Activated naive CD8-positive, alpha-beta T cell treated with anti-CD3 and anti-CD28 coated beads for 36 hours (primary cell): ENCODE measurements around the gene AGMAT. TPM values are rescaled to one million over a fixed set of nuclear protein-coding genes. Genes with fewer than 3 reads are reported as not detected.

Source experiments
- DNase-seq: peaks from one replicate; pipeline ENCODE4 v3.0.0; 2021
- H3K27ac Mint-ChIP-seq: one replicate; pipeline ENCODE4 v1.8.0; 2022; ENCODE audit warnings: mild to moderate bottlenecking, moderate library complexity, mixed read lengths
- H3K27me3 Mint-ChIP-seq: one replicate; pipeline ENCODE4 v1.8.0; 2022; ENCODE audit warnings: mild to moderate bottlenecking, mixed read lengths
- H3K36me3 Mint-ChIP-seq: one replicate; pipeline ENCODE4 v1.8.0; 2021; ENCODE audit warnings: mild to moderate bottlenecking, mixed read lengths
- H3K4me1 Mint-ChIP-seq: one replicate; pipeline ENCODE4 v1.8.0; 2021; ENCODE audit warnings: mixed read lengths
- H3K4me3 Mint-ChIP-seq: one replicate; pipeline ENCODE4 v1.8.0; 2022; ENCODE audit warnings: mild to moderate bottlenecking, moderate library complexity, mixed read lengths
- H3K9me3 Mint-ChIP-seq: one replicate; pipeline ENCODE4 v1.8.0; 2022; ENCODE audit warnings: mixed read lengths
- total RNA-seq, 2 experiments: library from RNA; stranded (reverse); gene quantifications; one replicate each; pipeline ENCODE4 v1.2.3, GENCODE V29; 2021

Gene AGMAT, protein sequence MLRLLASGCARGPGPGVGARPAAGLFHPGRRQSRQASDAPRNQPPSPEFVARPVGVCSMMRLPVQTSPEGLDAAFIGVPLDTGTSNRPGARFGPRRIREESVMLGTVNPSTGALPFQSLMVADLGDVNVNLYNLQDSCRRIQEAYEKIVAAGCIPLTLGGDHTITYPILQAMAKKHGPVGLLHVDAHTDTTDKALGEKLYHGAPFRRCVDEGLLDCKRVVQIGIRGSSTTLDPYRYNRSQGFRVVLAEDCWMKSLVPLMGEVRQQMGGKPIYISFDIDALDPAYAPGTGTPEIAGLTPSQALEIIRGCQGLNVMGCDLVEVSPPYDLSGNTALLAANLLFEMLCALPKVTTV
- total RNA-seq, result 10 to 100 TPM; 25.4 to 26.2 TPM

DNA sequence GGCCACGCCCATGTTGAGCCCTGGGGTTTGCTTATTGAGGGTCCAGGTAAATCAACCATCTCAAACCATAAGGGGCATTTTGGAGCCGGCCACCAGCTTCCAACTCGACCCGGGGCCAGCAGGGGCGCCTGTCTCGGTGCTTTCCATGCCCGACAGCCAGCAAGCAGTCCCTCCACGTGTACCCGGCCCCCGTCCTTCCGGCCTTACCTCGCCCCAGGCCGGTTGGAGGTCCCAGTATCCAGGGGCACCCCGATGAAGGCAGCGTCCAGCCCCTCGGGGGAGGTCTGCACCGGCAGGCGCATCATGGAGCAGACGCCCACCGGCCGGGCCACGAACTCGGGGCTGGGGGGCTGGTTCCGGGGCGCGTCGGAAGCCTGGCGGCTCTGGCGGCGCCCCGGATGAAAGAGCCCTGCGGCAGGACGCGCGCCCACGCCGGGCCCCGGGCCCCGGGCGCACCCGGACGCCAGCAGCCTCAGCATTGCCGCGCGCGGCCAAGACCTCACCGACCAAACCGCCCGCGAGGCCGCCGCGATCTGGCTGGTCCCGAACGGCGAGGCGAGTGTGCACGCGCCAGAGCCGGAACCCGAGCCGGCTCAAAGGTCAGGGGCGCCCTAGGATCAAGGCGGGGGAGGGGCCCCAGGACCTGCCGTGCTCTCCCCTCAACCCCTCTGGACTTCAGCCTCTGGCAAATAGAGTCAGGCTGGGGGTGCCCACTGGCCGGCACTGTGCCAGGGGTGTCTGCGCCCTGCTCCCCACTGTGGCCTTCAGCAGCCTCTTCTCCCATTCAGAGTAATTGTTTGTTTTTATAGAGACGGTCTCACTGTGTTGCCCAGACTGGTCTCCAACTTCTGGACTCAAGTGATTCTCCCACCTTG lies at the start of gene AGMAT:
AGMAT (minus strand) TSS at position 563 of the 875 bp plus-strand sequence; CDS start at position 479, 84 bp downstream.
- peak within 1 kb of the TSS; percentile 90 for H3K4me3 Mint-ChIP-seq

DNA sequence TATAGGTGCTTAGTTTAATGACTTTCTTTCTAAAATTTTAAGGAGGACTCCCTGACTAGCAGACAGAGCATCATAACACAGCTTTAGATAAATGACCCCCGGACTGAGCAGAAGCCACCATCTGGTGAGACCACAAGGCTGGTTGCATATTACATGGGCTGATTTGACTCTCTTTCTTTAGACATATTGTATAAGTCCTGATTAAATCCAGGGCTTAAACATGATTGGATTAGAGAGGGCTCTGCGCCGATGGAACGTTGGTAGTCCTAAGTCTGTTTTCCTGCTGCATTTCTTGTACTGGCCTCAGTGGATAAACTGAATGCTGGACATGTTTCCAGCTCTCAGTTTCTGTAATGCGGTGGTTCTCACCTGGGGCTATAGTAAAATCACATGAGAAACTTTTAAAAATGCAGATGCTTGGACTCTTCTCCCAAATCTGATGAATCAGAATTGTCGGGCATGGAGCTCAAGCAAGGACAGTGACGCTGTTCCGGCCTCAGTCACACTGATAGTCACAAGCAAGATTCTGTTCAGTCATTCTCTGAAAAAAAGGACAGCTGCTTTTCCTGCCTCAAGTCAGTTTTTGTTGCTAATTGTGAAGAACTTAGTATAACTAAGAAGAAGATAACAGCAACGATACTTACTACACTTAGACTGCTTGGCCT lies 49.0 kb upstream of the AGMAT start:
- no peak overlapping the region for H3K4me3 Mint-ChIP-seq
- DNase-seq, result no peak
- H3K4me1 Mint-ChIP-seq, result no peaks in the 10 kb centered on the region
- H3K9me3 Mint-ChIP-seq, result no peaks in the 10 kb centered on the region
- H3K27ac Mint-ChIP-seq, result no peak overlapping the region
- H3K27me3 Mint-ChIP-seq, result no peaks in the 10 kb centered on the region
- H3K36me3 Mint-ChIP-seq, result peaks cover 43% of the 10 kb centered on the region

More for the DNA sequence above, at the start of gene AGMAT:
- H3K27me3 Mint-ChIP-seq, result no peaks in the 10 kb centered on the region
- peak within 1 kb of the TSS; percentile 91 for H3K27ac Mint-ChIP-seq
- peaks cover 41% of the 10 kb centered on the region for H3K36me3 Mint-ChIP-seq
- peak; percentile 75 for DNase-seq
- no peaks in the 10 kb centered on the region for H3K9me3 Mint-ChIP-seq
- peaks cover 25% of the 10 kb centered on the region for H3K4me1 Mint-ChIP-seq

DNA sequence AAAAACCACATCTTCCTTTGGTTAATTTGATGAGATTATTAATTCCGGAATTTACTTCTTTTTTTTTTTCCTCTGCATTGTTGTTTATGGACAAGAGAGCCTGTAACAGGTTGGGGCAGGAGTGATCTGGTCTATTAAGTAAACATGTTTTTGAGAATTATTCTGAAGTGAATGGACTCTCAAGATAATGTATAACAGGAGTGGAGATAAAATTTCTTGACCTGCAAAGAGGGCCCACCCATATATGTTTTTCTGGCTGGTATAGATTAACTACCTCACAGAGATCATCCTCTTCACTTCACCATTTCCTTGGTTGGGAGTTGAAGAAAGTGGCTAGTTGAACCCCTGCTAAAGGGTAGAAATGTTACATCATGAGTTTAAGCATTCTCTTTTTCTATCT lies 43.2 kb upstream of the AGMAT start:
- H3K27me3 Mint-ChIP-seq, result no peaks in the 10 kb centered on the region
- peaks cover 41% of the 10 kb centered on the region for H3K4me1 Mint-ChIP-seq
- H3K4me3 Mint-ChIP-seq, result no peak overlapping the region
- no peak for DNase-seq
- H3K36me3 Mint-ChIP-seq, result peaks cover 37% of the 10 kb centered on the region
- no peaks in the 10 kb centered on the region for H3K9me3 Mint-ChIP-seq
- H3K27ac Mint-ChIP-seq, result peak overlapping the region; percentile 81

DNA sequence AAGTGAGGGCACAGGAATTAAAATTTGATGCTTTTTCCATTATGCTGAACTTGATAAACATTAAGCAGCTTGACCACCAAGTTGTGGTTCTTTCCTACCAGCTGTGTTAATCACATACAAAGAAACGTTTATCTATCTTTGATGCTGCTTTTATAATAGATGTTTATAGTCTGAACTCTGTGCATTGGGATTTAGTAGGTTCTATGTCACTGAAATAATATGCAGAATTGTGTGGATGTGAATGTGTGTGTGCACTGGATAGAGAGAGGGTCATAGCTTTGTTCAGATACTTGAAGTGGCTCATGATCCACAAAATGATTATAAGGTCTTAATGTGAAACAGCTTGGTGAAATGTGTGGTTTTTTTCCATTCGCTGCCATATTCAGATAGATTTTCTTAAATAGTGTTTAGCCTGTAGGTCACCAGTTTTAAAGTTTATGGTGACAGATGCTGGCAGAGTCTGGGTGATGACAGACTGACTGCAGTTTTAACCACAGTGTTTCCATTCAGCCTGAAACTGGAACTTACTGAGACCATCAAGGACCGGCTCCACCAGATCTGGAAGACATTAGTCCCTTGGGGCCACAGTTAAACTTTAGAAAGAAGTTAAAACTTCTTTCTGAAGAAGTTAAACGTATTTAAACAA lies 42.6 kb upstream of the AGMAT start:
- DNase-seq, result peak; percentile 11
- Mint-ChIP-seq H3K4me3 (no peak overlapping the region), H3K9me3 (no peaks in the 10 kb centered on the region), H3K27ac (peak overlapping the region; percentile 81), H3K36me3 (peaks cover 40% of the 10 kb centered on the region), H3K4me1 (peaks cover 45% of the 10 kb centered on the region), H3K27me3 (no peaks in the 10 kb centered on the region)

DNA sequence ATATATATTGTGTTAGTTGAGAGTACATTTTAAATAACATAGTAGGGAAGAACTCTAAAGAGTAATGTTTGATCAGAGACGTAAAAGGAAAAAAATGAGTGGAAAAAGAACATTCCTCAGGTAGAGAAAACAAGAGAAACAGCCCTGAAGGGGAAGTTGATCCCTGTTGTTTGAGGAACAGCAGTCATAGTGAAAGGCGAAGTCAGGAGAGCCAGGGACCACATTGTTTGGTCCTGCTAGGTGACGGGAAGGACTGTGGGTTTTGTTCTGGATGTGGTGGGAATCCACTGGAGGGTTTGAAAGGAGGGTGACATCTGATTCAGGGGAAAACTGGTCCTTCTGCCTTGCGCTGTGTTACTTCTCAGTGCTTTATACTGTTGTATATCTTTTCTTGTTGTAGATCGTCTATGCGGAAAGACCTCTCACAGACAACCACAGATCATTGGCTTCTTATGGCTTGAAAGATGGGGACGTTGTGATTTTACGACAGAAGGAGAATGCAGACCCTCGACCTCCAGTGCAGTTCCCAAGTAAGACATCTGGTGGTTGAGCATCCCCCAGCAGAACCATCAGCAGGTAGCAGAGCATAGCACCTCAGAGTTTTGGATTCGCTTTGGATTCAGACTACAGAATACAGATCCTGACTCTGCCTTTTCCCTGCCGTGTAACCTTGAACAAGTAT lies 41.6 kb upstream of the AGMAT start:
- DNase-seq, result no peak
- peaks cover 55% of the 10 kb centered on the region for H3K4me1 Mint-ChIP-seq
- no peak overlapping the region for H3K4me3 Mint-ChIP-seq
- H3K9me3 Mint-ChIP-seq, result no peaks in the 10 kb centered on the region
- H3K27ac Mint-ChIP-seq, result peak overlapping the region; percentile 32
- H3K27me3 Mint-ChIP-seq, result no peaks in the 10 kb centered on the region
- peaks cover 34% of the 10 kb centered on the region for H3K36me3 Mint-ChIP-seq

DNA sequence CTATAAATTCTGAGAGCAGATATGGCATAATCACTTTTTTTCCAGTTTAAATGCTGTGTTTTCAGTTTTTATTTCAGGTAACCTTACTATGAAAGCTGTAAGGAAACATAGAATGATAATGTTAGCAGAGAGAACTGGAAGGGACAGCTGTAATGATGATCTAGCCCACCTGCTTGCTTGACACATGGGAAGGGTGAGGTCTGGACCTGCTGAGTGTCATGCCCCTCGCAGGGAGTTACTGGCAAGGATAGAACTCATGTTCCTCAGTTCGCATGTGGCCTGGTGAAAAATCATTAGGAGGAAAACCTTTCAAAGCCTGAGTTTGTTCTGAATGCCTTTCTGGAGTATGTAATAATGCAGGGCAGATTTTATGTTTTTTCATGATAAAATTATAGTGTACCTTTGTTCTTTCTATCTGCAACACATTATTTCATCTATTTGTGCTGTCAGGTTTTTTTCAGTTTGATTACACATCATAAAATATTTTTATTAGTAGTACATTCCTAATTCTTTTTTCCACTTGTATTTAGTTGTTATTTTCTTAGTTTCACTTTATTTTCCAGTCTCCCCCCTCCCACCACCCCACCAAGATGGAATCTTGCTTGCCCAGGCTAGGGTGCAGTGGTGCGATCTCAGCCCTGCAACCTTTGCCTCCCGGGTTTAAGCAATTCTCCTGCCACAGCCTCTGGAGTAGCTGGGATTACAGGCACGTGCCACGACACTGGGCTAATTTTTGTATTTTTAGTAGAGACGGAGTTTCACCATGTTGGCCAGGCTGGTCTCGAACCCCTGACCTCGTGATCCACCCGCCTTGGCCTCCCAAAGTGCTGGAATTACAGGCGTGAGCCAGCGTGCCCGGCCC lies 40.4 kb upstream of the AGMAT start:
- Mint-ChIP-seq H3K36me3 (peaks cover 29% of the 10 kb centered on the region), H3K4me1 (peaks cover 64% of the 10 kb centered on the region), H3K27me3 (no peaks in the 10 kb centered on the region), H3K27ac (peak overlapping the region; percentile 70), H3K4me3 (no peak overlapping the region), H3K9me3 (no peaks in the 10 kb centered on the region)
- DNase-seq, result no peak

DNA sequence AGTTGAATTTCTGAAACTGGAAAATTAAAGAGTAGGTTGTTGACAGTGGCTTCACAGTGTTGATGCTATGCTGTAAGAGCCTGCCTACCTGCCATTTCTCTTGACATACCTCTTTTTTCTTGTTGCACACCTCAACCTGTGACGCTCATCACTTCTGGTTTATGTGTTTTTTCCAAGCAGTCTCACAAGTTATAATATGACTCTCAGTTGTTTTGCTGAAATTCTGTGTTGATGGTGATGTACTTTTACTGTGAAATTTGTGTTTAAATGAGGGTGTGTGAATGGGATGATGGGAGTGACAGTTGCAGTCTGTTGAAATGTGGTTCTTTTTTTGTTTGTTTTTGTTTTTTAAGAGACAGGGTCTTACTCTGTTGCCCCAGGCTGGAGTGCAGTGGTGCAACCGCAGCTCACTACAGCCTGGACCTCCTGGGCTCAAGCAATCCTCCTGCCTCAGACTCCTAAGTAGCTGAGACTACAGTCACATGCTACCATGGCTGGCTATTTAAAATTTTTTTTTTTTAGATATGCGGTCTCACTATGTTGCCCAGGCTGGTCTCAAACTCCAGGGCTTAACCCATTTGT lies 39.4 kb upstream of the AGMAT start:
- peak overlapping the region; percentile 9 for H3K27ac Mint-ChIP-seq
- peaks cover 69% of the 10 kb centered on the region for H3K4me1 Mint-ChIP-seq
- no peaks in the 10 kb centered on the region for H3K27me3 Mint-ChIP-seq
- DNase-seq, result no peak
- H3K9me3 Mint-ChIP-seq, result no peaks in the 10 kb centered on the region
- H3K36me3 Mint-ChIP-seq, result peaks cover 27% of the 10 kb centered on the region
- H3K4me3 Mint-ChIP-seq, result no peak overlapping the region

DNA sequence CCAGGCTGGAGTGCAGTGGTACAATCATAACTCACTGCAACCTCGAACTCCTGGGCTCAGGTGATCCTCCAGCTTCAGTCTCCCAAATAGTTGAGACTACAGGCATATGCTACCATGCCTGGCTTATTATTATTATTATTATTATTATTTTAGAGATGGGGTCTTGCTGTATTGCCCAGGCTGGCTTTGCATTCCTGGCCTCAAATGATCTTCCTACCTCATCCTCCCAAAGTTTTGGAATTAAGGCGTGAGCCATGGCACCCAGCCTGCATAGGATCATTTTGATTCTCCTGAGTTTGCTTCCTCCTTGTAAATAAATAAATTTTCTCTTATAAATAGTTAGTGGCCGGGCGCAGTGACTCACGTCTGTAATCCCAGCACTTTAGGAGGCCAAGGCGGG lies 38.6 kb upstream of the AGMAT start:
- H3K4me1 Mint-ChIP-seq, result peaks cover 77% of the 10 kb centered on the region

DNA sequence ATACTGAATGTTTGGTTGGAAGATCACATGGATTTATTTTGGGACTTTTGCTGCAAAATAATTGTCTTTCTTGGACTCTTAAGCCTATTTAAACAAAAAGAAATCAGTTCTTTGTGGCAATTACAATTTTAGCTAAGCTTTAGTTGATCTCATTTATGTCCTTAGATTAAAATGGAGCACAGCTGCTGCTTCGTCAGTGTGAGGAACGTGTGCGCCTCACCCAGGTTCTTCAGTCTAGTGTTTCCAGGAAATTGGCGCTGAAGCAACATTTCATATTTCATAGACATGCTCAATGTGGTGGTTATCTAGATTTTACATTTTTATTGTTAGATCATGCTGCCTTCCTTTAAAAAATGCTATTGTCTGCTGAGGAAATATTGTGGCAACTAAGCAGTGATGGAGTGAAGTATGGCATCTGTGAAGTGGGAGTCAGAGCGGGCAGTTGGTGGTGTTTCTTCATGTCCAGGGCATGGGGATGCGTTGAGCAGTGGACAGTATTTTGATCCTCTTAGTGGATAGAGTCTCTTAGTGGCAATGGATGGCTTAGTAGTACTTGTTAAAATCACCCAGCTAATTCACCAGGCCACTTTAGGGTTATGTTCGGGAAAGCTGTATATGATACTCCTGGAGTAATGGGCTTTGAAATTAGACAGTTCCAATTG lies 38.0 kb upstream of the AGMAT start:
- Mint-ChIP-seq H3K27me3 (no peaks in the 10 kb centered on the region), H3K9me3 (no peaks in the 10 kb centered on the region), H3K27ac (peak overlapping the region; percentile 4), H3K4me1 (peaks cover 76% of the 10 kb centered on the region), H3K4me3 (no peak overlapping the region), H3K36me3 (peaks cover 28% of the 10 kb centered on the region)
- no peak for DNase-seq

More for the DNA sequence above, 38.6 kb upstream of the AGMAT start:
- H3K36me3 Mint-ChIP-seq, result peaks cover 28% of the 10 kb centered on the region
- DNase-seq, result no peak
- no peak overlapping the region for H3K27ac Mint-ChIP-seq
- H3K27me3 Mint-ChIP-seq, result no peaks in the 10 kb centered on the region
- H3K9me3 Mint-ChIP-seq, result no peaks in the 10 kb centered on the region
- H3K4me3 Mint-ChIP-seq, result no peak overlapping the region

DNA sequence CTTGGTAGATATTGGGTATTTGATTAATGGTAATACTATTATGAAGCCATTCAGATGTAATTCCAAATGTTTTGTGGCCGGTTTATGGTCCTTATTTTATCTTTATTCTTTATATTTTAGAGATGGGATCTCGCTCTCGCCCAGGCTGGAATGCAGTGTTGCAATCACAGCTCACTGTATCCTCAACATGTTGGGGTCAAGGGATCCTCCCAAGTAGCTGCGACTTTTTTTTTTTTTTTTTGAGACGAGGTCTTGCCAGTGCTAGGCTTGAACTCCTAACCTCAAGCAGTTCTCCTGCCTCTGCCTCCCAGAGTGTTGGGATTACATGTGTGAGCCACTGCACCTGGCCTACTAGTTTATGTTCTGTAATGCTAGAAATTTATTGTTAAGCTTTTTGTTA lies 37.1 kb upstream of the AGMAT start:
- Mint-ChIP-seq H3K4me1 (peaks cover 67% of the 10 kb centered on the region), H3K36me3 (peaks cover 26% of the 10 kb centered on the region), H3K27ac (no peak overlapping the region), H3K27me3 (no peaks in the 10 kb centered on the region), H3K9me3 (no peaks in the 10 kb centered on the region), H3K4me3 (no peak overlapping the region)
- DNase-seq, result no peak

DNA sequence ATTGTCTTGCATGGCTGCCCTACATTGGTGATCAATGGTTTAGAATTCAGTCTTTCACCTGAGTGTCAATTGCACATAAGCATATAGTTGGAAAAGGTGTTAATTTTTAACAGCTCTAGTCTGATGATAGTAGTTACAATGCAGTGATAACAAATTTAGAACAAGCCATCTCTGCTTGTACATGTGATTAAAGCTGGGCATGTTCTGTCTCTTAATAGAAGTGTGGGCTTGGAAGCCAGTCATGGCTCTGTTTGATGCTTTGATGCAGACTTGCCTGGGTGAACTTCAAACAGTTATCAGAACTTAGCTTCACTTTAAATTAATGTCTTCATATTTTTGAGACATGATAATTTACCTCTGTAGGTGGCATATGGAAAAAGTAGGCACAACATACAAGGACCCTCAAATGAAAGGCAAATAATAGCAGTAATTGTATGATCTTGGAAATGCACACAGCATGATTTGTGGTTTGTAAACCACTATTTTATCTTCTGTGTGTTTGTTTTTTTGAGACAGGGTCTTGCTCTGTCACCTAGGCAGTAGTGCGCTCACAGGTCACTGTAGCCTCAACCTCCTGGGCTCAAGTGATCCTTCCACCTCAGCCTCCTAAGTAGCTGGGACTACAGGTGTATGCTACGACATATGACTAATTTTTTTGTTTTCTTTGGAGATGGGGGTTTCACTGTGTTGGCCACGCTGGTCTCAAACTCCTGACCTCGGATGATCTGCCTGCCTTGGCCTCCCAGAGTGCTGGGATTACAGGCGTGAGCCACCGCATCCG lies 36.2 kb upstream of the AGMAT start:
- Mint-ChIP-seq H3K27me3 (no peaks in the 10 kb centered on the region), H3K36me3 (peaks cover 21% of the 10 kb centered on the region), H3K4me3 (no peak overlapping the region), H3K4me1 (peaks cover 65% of the 10 kb centered on the region), H3K9me3 (no peaks in the 10 kb centered on the region), H3K27ac (no peak overlapping the region)
- DNase-seq, result no peak

DNA sequence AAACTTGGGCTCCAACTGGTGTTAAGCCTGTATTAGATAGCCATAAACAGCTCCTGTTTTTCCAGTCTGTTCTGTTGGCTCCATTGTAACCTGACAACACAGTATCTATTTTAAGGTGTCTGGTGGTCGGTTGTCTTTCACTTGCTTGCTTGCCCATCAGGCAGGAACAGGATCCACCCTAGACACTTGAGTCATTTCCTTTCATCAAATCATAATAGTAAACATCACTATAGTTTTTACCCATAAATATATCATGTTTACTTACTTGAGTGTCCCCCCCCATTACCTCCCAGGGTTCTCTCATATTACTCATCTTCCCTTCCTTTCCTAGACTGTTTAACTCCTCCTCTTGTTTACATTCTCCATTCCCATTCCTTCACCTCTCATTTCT lies 35.3 kb upstream of the AGMAT start:
- Mint-ChIP-seq H3K27me3 (no peaks in the 10 kb centered on the region), H3K4me3 (peak overlapping the region; percentile 10), H3K4me1 (peaks cover 58% of the 10 kb centered on the region), H3K36me3 (peaks cover 19% of the 10 kb centered on the region), H3K9me3 (no peaks in the 10 kb centered on the region), H3K27ac (no peak overlapping the region)
- no peak for DNase-seq
